HG03460 (cell line): ENCODE measurements around the gene VARS2.
"Not testable (repeated sequence)": the region's sequence is repeated elsewhere in the genome, so short reads cannot be mapped to it uniquely, and the experiment has no call there.

ENCODE experiments used
- ATAC-seq: cut with Tn5 transposase; IDR thresholded peaks from one replicate; pipeline ENCODE4 v1.9.1; 2021; ENCODE audit not compliant: unreplicated experiment

The VARS2 gene

GRCh38 chr6:30927080-30927479 is 13.0 kb downstream of the VARS2 start:
- ATAC-seq = not testable (repeated sequence)

- ATAC-seq = no peak
These were observed 14.6 kb downstream of the VARS2 start for GRCh38 chr6:30928677-30929076.

GRCh38 chr6:30930506-30930905 is 16.5 kb downstream of the VARS2 start:
- ATAC-seq = no peak

GRCh38 chr6:30931272-30931671 is 17.2 kb downstream of the VARS2 start:
- ATAC-seq = no peak

- no peak for ATAC-seq
These were observed 18.1 kb downstream of the VARS2 start, which contains the start of gene SFTA2 for GRCh38 chr6:30931969-30932645. SFTA2 (minus strand) TSS chr6:30932170; CDS start chr6:30932096, 74 bp downstream.

GRCh38 chr6:30932665-30933365 is 18.8 kb downstream of the VARS2 start:
- no peak for ATAC-seq

GRCh38 chr6:30935018-30935417 is 21.0 kb downstream of the VARS2 start:
- no peak for ATAC-seq

GRCh38 chr6:30937265-30937664 is 23.2 kb downstream of the VARS2 start:
- no peak for ATAC-seq

GRCh38 chr6:30938730-30939129 is 24.7 kb downstream of the VARS2 start:
- ATAC-seq = no peak

- ATAC-seq = no peak
These were observed 25.4 kb downstream of the VARS2 start for GRCh38 chr6:30939473-30939872.

GRCh38 chr6:30940361-30940986 is 26.4 kb downstream of the VARS2 start, which contains the start of gene MUCL3:
MUCL3 (plus strand) TSS chr6:30940973; CDS start chr6:30941000, 27 bp downstream.
- ATAC-seq = no peak

GRCh38 chr6:30942338-30943060 is 28.5 kb downstream of the VARS2 start:
- no peak for ATAC-seq

GRCh38 chr6:30944051-30944450 is 30.0 kb downstream of the VARS2 start:
- no peak for ATAC-seq

GRCh38 chr6:30945281-30945680 is 31.2 kb downstream of the VARS2 start:
- ATAC-seq = no peak

GRCh38 chr6:30947231-30947630 is 33.2 kb downstream of the VARS2 start:
- ATAC-seq = no peak

GRCh38 chr6:30948811-30949210 is 34.8 kb downstream of the VARS2 start:
- no peak for ATAC-seq

GRCh38 chr6:30951907-30952469 is 38.0 kb downstream of the VARS2 start:
- no peak for ATAC-seq

- no peak for ATAC-seq
These were observed 40.8 kb downstream of the VARS2 start for GRCh38 chr6:30954631-30955366.

GRCh38 chr6:30955367-30956042 is 41.5 kb downstream of the VARS2 start:
- ATAC-seq = no peak

- ATAC-seq = no peak
These were observed 43.7 kb downstream of the VARS2 start for GRCh38 chr6:30957716-30958115.
